Pons (tissue), 1 donor: Measurements from ENCODE around the gene CEP350.
"Not testable (repeated sequence)": the region's sequence is repeated elsewhere in the genome, so short reads cannot be mapped to it uniquely, and the experiment has no call there.

Experiments used
- DNase-seq: peaks from one replicate; pipeline ENCODE4 v3.0.0-alpha.2; 2016; ENCODE audit warnings: low spot score

CEP350 gene

DNA sequence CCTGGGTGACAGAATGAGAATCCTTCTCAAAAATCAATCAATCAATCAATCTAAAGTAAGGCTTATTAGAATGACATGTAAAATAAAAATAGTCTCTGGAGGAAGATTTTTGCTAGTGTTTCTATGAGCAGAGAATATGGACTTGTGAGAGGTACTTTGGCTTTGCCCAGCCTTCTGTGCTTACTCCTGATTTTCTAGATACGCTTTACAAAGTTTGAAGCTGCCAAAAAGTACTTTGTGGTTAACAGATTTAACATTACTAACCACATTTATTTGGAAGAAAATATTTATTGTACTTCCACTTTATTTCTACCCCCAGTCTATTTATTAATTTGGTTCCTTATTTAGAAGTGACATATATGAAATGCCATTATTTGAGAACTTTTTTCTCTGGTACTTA is 41.0 kb downstream of the CEP350 start:
- no peak for DNase-seq

DNA sequence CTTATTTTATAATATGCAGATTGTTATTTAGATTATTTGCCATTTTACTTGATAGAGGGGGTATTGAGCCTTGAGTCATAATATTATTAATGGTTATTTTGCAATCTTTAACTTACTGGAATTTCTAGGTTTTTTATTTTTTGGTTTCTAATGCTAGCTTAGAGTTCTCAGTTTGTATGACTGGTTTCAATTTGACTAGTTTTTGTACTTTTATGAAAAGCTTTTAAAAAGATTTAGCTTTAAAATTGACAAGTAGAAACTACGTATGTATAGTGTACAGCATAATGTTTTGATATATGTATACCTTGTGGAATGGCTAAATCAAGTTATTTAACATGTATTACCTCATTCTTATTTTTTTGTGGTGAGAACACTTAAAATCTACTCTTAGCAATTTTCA is 41.5 kb downstream of the CEP350 start:
- no peak for DNase-seq

DNA sequence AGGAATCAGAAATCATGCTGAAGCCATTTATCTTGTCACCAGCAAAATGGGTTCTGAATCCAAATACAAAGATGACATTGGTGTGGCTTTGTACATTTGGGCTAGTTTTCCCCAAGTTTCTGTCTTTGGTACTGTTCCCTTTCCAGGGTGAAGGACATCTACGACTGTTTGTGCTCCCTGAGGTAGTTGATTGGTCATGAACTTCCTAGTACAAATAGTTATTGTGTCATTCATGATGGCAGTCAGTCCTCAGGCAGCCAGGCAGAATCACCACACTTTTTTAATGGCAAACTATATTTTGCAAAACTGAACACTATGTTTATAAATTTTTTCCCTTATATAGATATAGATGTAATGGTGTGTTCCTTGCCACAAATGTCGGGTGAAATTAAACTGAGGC is 46.0 kb downstream of the CEP350 start:
- no peak for DNase-seq

DNA sequence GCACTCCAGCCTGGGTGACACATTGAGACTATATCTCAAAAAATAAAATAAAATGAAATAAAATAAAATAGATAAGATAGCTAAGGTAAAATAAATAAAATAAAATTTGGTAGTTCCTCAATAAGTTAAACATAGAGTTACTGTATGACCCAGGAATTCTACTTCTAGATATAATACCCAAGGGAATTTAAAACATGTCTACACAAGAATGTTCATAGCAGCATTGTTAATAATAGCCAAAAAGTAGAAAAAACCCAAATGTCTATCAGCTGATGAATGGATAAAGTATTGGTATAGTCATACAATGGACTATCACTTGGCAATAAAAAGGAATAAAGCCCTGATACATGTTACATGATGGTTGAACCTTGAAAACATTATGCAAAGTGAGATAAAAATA is 47.8 kb downstream of the CEP350 start:
- no peak for DNase-seq

DNA sequence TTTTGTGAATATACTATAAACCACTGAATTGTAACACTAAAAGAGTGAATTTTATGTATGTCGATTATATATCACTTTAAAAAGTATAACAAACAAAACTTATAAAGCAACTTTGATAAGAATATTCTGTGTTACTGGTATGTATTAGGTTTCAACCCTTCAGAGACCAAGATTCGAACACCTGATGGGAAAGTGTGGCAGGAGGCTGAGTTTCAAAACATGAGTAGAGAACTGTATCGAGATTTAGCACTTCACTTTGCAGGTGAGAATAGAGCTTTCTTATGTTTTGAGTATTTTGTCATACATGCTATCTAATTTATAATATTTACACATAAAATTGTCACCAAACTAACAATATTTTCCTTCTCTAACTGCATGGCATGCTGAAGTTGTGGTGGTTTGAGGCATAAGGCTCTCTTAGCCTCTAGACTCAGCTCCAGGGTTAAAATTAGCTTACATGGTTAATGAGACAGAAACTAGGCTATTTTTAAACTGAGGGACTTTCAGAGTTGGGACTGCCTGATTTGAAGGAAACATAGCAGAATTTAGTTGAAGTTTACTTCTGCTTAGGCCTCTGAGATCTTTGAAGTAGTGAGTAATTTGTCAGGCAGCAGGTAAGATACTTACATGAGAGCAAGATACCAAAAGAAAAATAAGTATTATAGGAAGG is 48.6 kb downstream of the CEP350 start:
- DNase-seq = no peak

DNA sequence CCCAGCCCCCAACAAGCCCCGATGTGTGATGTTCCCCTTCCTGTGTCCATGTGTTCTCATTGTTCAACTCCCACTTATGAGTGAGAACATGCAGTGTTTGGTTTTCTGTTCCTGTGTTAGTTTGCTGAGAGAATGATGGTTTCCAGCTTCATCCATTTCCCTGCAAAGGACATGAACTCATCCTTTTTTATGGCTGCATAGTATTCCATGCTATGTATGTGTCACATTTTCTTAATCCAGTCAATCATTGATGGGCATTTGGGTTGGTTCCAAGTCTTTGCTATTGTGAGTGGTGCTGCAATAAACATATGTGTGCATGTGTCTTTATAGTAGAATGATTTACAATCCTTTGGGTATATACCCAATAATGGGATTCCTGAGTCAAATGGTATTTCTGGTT is 52.2 kb downstream of the CEP350 start:
- DNase-seq = not testable (repeated sequence)

DNA sequence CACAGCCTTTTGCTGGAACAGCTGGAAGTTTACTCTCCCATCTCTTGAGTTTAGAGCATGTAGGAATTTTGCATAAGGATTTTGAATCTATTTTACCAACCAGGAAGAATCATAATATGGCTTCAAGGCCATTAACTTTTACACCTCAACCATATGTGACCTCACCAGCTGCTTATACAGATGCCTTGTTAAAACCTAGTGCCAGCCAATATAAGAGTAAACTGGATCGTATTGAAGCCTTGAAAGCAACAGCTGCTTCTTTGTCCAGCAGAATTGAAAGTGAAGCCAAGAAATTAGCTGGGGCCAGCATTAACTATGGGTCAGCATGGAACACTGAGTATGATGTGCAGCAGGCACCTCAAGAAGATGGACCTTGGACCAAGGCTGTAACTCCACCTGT is 65.4 kb downstream of the CEP350 start:
- no peak for DNase-seq

DNA sequence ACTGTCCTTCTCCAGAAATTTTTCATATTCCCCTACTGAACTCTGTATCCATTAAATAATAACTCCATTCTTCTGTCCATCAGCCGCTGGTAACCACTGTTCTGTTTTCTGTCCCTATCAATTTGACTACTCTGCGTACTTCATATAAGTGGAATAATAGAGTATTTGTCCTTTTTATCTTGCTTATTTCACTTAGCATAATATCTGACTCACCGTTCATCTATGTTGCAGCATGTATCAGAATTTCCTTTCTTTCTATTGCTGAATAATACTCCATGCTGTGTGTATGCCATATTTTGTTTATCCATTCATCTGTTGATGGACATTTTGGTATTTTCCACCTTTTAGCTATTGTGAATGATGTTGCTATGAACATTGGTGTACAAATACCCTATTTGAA is 71.9 kb downstream of the CEP350 start:
- no peak for DNase-seq

DNA sequence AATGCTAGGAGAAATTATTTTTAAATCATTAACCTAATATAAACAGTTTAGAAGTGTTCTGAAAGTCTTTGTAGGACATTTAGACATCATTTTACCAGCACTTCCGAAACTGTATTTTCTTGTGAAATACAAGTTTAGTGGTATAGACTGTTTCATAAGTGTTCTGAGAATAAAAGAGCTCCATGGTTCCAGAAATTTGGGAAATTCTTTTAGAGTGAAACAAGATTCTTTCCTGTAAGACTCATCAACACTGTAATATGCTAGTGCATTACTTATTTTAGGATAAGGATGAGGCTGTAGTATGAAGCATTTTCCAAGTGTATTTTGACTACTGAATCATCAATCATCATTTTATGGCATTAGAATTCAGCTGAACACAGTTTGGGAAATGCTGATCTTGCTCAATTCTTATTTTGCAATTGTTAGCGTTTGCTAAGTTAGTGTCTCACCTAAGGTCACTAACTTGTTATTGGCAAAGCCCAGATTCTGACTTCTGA is 73.4 kb downstream of the CEP350 start:
- no peak for DNase-seq

DNA sequence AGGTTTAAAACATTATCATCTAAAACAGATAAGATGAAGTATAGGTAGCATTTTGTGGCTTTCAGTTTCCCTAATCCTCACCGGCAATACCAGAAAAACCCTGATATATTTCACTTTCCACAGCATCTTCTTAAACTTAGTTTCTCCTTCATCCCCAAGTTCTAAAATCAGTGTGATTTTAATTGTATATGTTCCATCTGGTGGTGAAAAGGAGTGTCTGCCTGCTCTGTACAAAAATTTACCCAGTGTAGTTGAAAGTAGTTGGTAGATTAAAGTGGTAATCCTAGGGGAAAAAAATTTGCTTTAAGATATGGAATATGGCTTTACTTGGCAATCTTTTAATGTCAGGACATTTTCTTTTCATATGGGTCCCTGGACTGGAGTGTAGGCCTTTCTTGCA is 74.3 kb downstream of the CEP350 start:
- DNase-seq = no peak

DNA sequence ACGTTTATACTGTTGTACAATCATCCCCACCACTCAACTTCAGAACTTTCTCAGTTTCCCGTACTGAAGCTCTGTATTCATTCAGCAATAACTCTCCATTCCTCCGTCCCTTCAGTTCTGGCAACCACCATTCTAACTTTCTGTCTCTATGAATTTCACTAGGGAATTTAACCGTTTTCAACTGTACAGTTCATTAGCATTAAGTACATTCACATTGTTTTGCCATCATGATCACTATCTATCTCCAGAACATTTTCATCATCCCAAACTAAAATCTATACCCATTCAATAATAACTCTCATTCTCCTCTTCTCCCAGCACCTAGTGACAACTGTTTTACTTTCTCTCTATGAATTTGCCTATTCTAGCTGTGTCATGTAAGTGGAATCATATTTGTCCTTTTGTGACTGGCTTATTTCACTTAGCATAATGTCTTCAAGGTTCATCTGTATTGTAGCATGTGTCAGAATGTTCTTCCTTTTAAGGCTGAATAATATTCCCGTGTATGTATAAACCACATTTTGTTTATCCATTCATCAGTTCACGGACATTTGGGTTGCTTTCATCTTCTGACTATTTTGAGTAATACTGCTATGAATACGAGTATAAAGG is 75.0 kb downstream of the CEP350 start:
- no peak for DNase-seq

DNA sequence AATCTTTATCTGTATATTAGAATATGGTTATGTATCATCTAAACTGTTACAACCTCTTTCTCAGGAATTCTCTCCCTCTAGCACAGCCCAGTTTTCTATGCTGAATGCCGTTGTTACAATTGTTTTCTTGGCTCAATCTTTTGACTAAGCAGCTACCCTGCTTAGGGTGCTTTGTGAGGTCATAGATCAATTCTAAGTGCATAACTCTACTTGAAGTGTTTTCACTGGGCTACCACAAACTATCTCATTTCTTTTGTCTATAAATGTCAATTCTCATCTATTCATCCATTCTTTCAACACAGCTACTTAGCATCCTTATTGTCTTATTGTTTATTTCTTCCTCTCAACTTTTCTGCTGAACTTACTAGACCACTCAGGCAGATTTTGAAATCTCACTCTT is 77.1 kb downstream of the CEP350 start:
- DNase-seq = no peak

DNA sequence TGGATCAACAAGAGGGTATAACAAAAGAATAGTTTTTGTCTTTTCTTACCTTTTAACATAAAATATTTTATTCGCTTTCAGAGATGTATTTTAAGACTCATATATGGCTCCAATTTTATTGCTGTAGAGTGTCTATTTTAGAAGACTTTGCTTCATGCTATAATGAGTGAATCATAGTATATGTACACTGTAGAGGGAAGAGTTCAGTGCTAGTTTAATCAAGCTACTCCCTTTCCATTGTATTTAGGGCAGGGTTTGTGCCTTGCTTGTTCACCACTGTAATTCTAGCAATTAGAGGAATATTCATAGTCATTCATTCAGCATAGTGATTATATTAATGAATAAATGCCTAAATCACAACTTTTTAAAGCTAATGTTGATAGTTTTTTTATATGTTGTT is 78.8 kb downstream of the CEP350 start:
- no peak for DNase-seq

DNA sequence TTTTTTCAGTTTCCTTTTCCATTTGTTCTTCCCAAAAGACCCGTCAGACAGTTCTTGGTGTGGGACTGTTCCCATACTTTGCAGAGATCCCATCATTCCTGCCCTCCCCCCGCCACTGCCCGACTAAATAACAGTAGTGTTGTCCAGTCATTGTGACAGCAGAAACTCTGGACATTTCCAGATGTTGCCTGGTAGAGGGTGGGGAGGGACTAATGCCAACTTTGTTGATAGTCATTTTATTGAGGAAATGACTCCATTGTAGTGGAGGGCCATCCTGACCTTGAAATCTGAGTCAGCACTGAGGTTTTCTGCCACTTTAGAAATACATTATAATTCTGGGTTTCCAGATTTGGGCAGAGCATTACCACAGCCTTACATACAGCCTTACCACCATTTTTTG is 85.4 kb downstream of the CEP350 start:
- DNase-seq = peak; percentile 72

DNA sequence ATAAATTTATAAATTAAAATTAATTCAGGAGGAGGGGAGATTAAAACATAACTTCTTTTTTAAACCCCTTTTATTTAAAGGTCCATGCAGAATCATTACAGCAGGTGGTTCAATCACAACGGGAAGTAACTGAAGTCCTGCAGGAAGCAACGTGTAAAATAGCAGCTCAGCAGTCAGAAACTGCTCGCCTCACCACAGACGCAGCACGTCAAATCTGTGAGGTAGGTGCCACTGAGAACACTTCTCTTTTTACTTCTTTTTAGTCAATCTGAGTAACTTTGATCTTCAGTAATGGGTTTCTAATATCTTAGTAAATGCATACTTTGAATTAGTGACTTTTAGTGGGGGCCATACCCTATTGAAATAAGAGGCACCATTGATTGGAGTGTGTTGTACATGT is 87.0 kb downstream of the CEP350 start:
- no peak for DNase-seq

DNA sequence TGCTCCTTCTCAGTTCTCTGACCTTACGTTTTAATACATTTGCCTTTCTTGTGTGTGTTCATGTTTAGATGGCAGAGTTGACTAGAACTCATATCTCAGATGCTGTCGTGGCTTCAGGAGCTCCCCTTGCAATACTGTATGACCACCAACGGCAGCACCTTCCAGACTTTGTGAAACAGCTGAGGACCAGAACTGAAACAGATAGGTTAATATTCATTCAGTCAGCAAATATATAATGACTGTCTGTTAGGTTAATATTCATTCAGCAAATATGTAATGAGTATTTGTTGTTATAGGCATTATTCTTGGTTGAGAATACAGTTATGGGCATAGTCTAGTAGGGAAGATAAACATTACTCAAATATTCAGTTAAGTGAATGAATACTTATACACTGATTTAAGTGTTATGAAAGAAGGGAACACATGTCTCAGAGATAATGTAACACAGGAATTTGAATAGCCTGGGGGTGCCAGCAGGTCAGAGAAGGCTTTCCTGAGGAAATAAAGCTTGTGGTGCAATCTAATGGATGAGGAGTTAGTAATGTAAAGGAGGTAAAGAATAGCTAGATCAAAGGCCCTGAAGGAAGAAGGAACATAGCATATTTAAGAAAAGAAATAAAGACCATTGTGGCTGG is 88.5 kb downstream of the CEP350 start:
- DNase-seq = no peak

DNA sequence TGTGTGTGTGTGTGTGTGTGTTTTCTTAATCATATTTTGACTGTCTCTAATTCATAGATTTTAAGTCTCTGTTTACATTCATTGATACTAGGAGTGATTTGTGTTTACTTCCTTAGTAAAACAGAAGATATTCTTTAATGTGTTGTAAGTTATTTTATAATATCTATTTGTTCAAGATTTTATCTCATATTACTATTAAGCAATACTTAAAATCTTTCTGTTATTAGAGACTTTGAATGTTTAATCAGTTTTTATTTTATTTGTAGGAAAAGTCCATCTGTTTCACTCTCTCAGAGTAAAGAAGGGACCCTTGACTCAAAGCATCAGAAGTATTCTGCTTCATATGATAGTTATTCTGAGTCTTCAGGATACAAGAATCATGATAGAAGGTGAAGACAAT is 89.2 kb downstream of the CEP350 start:
- DNase-seq = no peak

DNA sequence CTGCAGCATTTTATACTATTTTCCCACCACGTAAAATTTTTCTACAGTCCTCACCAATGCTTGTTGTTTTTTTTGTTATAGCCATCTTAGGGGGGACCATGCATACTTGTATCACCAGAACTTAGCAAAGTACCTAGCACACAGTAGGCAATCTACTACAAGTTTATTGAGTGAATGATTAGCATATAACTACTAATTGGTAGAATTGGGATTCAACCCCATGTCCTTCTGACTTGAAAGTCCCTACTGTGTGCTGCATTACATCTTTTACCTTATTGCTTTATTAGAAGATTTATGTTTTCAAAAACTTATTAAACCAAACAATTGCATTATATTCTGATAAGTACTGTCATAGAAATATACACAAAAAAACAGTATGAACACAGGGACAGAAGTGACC is 92.1 kb downstream of the CEP350 start:
- no peak for DNase-seq

DNA sequence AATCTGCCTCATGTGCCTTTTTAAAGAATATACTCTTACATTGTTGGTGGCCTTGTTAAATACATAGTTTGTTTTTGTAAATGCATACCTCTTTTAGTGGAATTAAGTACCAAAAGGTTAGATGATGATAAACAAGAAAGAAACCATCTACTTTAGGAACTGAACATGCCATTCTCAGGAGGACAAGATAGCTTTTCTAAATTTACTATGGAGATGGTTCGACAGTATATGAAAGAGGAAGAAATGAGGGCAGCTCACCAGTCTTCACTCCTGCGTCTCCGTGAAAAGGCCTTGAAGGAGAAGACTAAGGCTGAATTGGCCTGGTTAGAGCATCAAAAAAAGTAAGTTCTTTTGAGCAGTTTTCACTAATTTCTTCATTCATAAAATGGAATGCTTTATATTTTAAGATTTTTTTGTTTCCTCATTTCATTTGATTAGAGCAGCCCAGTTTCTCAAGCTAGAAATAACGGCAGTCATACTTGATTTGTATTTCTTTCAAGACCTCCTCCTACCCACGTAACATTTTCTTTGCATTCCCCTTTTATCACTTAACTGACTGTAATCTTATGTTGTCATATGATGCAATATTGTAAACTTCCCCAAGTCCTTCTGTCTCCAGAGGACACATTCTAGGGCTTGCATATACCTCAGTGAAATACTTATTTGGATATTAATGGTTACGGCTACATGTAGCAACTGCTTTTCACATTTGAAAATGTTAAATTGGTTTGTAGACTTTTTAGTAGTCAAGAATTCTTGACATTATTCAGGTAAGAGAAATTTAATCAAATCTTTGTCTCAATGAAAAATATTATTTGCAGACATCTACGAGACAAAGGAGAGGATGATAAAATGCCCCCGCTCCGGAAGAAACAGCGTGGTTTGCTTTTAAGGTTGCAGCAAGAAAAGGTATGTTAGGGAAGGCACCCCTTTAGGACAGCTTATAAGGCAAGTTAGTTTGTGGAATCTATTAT is 99.3 kb downstream of the CEP350 start:
- DNase-seq = no peak

DNA sequence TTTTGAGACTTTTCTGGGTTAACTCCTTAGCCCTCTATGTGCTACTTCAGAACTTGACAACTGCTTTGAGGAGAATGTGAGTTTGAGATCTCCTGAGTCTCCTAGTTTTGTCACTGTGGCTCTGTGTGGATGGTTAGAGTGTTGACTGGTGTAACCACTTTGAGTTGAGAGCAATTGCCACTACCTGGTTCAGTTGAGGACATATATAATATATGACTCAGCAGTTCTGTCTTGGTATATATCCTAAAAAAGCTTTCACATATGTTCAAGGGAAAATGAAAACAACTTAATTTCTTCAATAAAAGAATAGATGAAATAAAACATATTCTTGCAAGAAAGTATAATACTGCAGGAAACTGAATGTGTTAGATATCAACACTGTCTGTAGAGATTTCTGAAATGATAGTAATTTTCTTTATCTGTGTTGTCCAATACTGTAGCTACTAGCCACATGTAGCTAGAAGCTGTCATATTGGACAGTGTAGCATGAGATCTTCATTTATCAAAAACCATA is 103.3 kb downstream of the CEP350 start:
- DNase-seq = no peak

DNA sequence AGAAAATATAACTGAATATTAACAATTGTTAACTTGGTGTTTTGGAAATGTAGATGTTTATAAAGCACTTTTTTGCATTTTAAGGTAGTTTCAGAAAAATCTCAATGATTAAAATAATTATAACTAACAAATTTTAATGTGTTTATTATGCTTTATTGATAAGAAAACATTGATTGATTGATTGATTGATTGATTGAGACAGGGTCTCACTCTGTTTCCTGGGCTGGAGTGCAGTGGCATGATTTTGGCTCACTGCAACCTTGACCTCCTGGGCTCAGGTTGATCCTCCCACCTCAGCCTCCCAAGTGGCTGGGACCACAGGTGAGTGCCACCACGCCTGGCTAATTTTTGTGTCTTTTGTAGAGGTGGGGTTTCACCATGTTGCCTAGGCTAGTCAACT is 106.4 kb downstream of the CEP350 start:
- DNase-seq = no peak

DNA sequence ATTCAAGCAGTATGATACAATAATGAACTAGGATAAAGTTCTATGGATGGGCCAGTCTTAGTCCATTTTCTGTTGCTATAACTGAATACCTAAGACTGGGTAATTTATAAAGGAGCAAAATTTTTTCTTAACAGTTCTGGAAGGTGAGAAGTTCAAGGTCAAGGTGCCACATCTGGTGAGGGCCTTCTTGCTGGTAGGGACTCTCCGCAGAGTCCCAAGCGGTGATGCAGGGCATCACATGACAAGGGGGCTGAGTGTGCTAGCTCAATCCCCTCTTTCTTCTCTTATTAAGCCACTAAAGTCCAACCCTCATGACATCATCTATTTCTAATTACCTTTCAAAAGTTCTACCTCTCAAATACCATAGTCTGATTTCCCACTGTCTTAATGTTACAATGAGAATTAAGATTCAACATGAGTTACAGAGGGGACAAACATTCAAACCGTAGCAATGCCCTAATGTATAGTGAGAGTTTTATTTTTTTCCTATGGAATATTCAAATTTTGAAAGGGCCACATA is 107.9 kb downstream of the CEP350 start:
- no peak for DNase-seq
